Mucosa of descending colon (tissue), 3 donors: ENCODE results near the gene PLEKHA5. TPM values are rescaled to one million over a fixed set of nuclear protein-coding genes. Genes with fewer than 3 reads are reported as not detected.

Source experiments
- ATAC-seq: fragments of 200-7000 bp; cut with Tn5 transposase; one replicate; pipeline ENCODE4 v1.9.1; 2020; ENCODE audit warnings: mild to moderate bottlenecking, moderate library complexity
- DNase-seq, 3 donors: peaks; one replicate each; pipeline ENCODE4 v3.0.0-alpha.2; 2020
- H3K36me3 ChIP-seq: fragments of 200-600 bp; one replicate; pipeline ENCODE4 v1.8.0; 2021; ENCODE audit warnings: low read depth, mild to moderate bottlenecking
- H3K4me1 ChIP-seq: fragments of 200-600 bp; one replicate; pipeline ENCODE4 v1.8.0; 2021; ENCODE audit warnings: low read depth, mild to moderate bottlenecking
- H3K4me3 ChIP-seq: fragments of 200-600 bp; one replicate; pipeline ENCODE4 v1.8.0; 2021; ENCODE audit warnings: mild to moderate bottlenecking
- H3K9me3 ChIP-seq: fragments of 200-600 bp; one replicate; pipeline ENCODE4 v1.8.0; 2021; ENCODE audit warnings: mild to moderate bottlenecking
- CTCF ChIP-seq: fragments of 200-600 bp; IDR thresholded peaks from one replicate; pipeline ENCODE4 v1.8.0; 2022; ENCODE audit warnings: antibody characterized with exemption, mild to moderate bottlenecking
- intact Hi-C, 2 donors: fragments of 100-400 bp; cut with DNase I in 1 of 2; cut with micrococcal nuclease in 1 of 2; formaldehyde crosslinking; loops; one replicate each; pipeline versions ENCODE4 v1.11.0 to v1.11.1; 2022; cut with DNase I, micrococcal nuclease
- total RNA-seq, 3 donors: library from RNA; stranded (reverse); fragmentation: NEBNext Ultra II Directional in 2 of 3; extraction: Animal tissue kit (Norgen Biotek cat#: 25700) in 2 of 3; gene quantifications; one replicate each; pipeline versions ENCODE4 v1.2.1 to v1.2.4, GENCODE V29; 2021 to 2023
- donor health status: DM: no; HTN: no; CAD: no; lungs with moderate emphysema.
- donor health status: DM: no; HTN: no; CAD: no.
- donor health status: DM: no; HTN: yes; CAD: no.

Gene PLEKHA5
- total RNA-seq, 3 donors from 2014 or later, result 29.6 to 47.9 (median 36.5) TPM

- no peaks in the 10 kb centered on the region for H3K4me1 ChIP-seq
- intact Hi-C loops, result loop anchor here in 1 of 2 donors (5.0 kb wide), 1 partner anchor 327 kb away; no protein-coding TSS in a partner anchor
- no peak overlapping the region for H3K4me3 ChIP-seq
- no peak for TF ChIP-seq CTCF
- no peaks in the 10 kb centered on the region for H3K36me3 ChIP-seq
- DNase-seq (no peak), ATAC-seq (no peak)
- no peaks in the 10 kb centered on the region for H3K9me3 ChIP-seq
Measured at GRCh38 chr12:19189522-19189921, 60.0 kb downstream of the PLEKHA5 start.

- intact Hi-C loops, result no loop called here
- H3K4me1 ChIP-seq, result no peaks in the 10 kb centered on the region
- no peak for ATAC-seq
Measured at GRCh38 chr12:19190292-19191031, 60.9 kb downstream of the PLEKHA5 start.

GRCh38 chr12:19191089-19191488 lies 61.6 kb downstream of the PLEKHA5 start:
- no peak for TF ChIP-seq CTCF

More at GRCh38 chr12:19190292-19191031, 60.9 kb downstream of the PLEKHA5 start:
- TF ChIP-seq CTCF, result no peak
- Histone ChIP-seq H3K4me3 (no peak overlapping the region), H3K36me3 (no peaks in the 10 kb centered on the region), H3K9me3 (no peaks in the 10 kb centered on the region)
- DNase-seq, result no peak

GRCh38 chr12:19191563-19191962 lies 62.0 kb downstream of the PLEKHA5 start:
- Histone ChIP-seq H3K4me3 (no peak overlapping the region), H3K36me3 (no peaks in the 10 kb centered on the region), H3K4me1 (no peaks in the 10 kb centered on the region), H3K9me3 (no peaks in the 10 kb centered on the region)
- DNase-seq (no peak), ATAC-seq (no peak)
- no peak for TF ChIP-seq CTCF
- intact Hi-C loops, result no loop called here

More at GRCh38 chr12:19191089-19191488, 61.6 kb downstream of the PLEKHA5 start:
- Histone ChIP-seq H3K36me3 (no peaks in the 10 kb centered on the region), H3K4me1 (no peaks in the 10 kb centered on the region), H3K9me3 (no peaks in the 10 kb centered on the region), H3K4me3 (no peak overlapping the region)
- intact Hi-C loops, result no loop called here
- ATAC-seq (no peak), DNase-seq (no peak)

GRCh38 chr12:19192710-19193109 lies 63.2 kb downstream of the PLEKHA5 start:
- H3K4me3 ChIP-seq, result no peak overlapping the region
- H3K4me1 ChIP-seq, result no peaks in the 10 kb centered on the region
- H3K9me3 ChIP-seq, result no peaks in the 10 kb centered on the region
- DNase-seq (no peak), ATAC-seq (no peak)
- H3K36me3 ChIP-seq, result no peaks in the 10 kb centered on the region
- no peak for TF ChIP-seq CTCF
- intact Hi-C loops, result no loop called here
